Hepatocyte (in vitro differentiated cells): ENCODE results near the gene EGF.

ENCODE experiments used
- CTCF ChIP-seq: fragments of 200-600 bp; sonication (generic); IDR thresholded peaks from 2 replicates; pipeline ENCODE4 v1.5.1; 2016; ENCODE audit warnings: antibody characterized with exemption, mild to moderate bottlenecking; ENCODE audit not compliant: poor library complexity
- EZH2 ChIP-seq: fragments of 200-600 bp; sonication (generic); IDR thresholded peaks from 2 replicates; pipeline ENCODE4 v1.6.1; 2016; ENCODE audit warnings: antibody characterized with exemption, mild to moderate bottlenecking, borderline replicate concordance
- EZH2phosphoT487 ChIP-seq: fragments of 200-600 bp; sonication (generic); IDR thresholded peaks from one replicate; pipeline ENCODE4 v1.6.1; 2018; ENCODE audit warnings: antibody characterized with exemption, mild to moderate bottlenecking, low read depth, moderate library complexity; ENCODE audit not compliant: unreplicated experiment, severe bottlenecking

GRCh38 chr4:109953556-109953955 is 40.9 kb downstream of the EGF start:
- TF ChIP-seq CTCF (no peak), EZH2phosphoT487 (no peak), EZH2 (no peak)
